ENCODE results near the gene TAS2R4.
"Not testable (repeated sequence)": the region's sequence is repeated elsewhere in the genome, so short reads cannot be mapped to it uniquely, and the experiment has no call there.

Gene TAS2R4

DNA sequence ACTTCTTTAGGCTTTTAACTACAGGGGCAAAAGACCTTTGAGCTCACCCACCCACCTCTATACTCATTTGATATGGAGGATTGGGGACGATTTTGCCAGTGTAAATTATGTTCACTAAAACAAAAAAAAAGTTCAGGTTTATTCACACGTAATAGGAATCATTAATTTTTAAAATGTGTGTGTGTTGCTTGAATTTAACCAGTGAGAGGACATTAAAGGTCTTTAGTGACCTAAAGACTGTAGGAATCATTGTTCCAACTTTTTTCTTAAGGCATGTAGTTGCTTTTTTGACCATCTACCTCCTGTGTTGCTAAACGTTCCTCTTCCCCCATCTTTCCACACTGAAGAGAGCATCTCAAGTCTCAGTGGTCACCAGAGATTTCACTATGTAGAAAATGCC is 37.2 kb upstream of the TAS2R4 start:
- DNase-seq (ENCODE audit: low read depth) = no peak
- H3K4me3 ChIP-seq (ENCODE audit: low read depth, low read length) = peak overlapping the region; percentile 76
- TF ChIP-seq, protein P1, sequence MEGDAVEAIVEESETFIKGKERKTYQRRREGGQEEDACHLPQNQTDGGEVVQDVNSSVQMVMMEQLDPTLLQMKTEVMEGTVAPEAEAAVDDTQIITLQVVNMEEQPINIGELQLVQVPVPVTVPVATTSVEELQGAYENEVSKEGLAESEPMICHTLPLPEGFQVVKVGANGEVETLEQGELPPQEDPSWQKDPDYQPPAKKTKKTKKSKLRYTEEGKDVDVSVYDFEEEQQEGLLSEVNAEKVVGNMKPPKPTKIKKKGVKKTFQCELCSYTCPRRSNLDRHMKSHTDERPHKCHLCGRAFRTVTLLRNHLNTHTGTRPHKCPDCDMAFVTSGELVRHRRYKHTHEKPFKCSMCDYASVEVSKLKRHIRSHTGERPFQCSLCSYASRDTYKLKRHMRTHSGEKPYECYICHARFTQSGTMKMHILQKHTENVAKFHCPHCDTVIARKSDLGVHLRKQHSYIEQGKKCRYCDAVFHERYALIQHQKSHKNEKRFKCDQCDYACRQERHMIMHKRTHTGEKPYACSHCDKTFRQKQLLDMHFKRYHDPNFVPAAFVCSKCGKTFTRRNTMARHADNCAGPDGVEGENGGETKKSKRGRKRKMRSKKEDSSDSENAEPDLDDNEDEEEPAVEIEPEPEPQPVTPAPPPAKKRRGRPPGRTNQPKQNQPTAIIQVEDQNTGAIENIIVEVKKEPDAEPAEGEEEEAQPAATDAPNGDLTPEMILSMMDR (IDR thresholded peaks at IDR 0.05; ENCODE audit: low read depth, low read length, missing control alignments) = no peak

DNA sequence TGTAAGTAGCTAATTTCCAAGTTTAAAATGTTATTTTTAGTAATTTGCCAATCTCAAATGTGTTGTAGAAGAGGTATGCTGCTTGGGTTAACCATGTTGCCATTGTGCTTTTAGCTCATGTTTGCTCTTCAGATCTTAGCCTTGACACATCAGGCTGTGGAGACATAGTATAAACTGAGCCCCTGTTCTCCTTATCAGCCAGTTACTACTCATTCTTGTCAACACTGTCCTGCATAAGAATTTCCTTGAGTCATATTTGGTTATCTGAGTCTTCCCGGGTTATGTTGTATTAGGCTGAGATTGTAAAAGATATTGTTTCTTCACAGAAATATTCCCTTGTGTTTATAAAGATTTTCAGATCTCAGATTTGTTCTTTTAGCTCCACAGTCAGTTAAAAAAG is 34.2 kb upstream of the TAS2R4 start:
- no peak for DNase-seq (ENCODE audit: low read depth)
- no peak overlapping the region for H3K4me3 ChIP-seq (ENCODE audit: low read depth, low read length)
- TF ChIP-seq, protein P1 (IDR thresholded peaks at IDR 0.05; ENCODE audit: low read depth, low read length, missing control alignments) = no peak

DNA sequence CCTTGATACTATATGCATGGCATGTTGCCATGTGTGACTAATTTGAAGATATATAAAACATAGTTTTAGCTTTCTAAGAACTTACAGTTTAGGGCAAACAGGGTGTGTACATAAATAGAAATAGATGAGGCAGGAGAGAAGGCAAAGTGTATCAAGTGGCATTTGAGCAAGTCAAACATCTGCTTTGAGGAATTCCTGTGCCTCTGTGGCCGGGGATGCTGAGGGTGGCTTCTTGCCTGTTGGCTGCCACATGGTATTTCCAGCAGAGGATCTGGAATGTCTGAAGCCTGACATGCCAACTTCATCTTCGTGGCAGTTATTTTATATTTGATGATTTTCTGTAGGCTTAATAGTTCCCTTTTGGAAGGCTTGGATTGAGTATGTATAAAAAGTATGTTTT is 32.3 kb upstream of the TAS2R4 start:
- no peak for DNase-seq (ENCODE audit: low read depth)
- no peak overlapping the region for H3K4me3 ChIP-seq (ENCODE audit: low read depth, low read length)
- TF ChIP-seq, protein P1 (IDR thresholded peaks at IDR 0.05; ENCODE audit: low read depth, low read length, missing control alignments) = no peak

DNA sequence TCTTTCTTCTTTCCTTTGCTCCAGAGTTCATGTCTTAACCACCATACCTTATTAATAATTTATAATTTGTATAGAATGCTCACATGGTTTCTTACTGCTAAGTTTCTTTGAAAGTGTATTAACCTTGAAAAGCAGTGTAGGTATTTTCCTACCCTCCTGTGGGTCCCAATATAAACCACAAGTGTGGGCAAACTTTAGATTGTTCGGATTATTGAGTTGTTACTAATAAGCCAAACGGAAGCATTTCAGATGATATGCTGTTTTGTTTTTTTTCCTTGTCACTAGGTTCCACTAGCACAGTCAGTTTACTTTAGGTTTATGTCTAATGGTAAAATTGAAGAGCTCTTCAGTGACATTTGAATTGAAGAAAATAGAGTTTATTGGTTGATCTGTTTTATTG is 28.1 kb upstream of the TAS2R4 start:
- DNase-seq (ENCODE audit: low read depth) = no peak
- H3K4me3 ChIP-seq (ENCODE audit: low read depth, low read length) = no peak overlapping the region
- TF ChIP-seq, protein P1 (IDR thresholded peaks at IDR 0.05; ENCODE audit: low read depth, low read length, missing control alignments) = no peak

DNA sequence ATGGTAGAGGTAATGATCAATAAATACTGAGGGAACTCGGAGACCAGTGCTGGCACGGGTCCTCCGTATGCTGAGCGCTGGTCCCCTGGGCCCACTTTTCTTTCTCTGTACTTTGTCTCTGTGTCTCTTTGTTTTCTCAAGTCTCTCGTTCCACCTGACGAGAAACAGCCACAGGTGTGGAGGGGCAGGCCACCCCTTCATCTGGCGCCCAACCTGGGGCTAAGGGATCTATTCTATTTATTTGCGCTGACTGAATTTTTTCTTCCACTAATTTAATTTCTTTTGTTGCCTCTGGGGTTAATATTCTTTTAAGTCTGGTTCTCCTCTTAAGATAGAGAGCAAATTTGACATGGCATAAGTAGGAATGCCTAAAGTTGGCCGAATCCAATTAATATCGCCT is 24.6 kb upstream of the TAS2R4 start:
- H3K4me3 ChIP-seq (ENCODE audit: low read depth, low read length); DNase-seq (ENCODE audit: low read depth): not testable (repeated sequence)

DNA sequence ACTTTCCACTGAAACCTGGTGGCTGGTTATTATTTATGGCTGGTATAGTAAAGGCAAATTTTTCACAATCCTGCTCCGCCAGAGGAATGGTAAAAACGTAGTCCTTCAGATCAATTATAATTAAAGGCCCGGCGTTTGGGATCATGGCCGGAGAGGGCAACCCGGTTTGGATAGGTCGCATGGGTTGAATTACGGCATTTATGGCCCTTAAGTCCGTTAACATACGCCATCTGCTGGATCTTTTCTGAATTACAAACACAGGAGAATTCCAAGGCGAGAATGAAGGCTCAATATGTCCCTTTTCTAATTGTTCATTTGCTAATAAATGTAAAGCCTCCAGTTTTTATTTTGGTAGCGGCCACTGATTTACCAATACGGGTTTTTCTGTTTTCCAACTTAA is 23.8 kb upstream of the TAS2R4 start:
- DNase-seq (ENCODE audit: low read depth) = no peak
- TF ChIP-seq, protein P1 (IDR thresholded peaks at IDR 0.05; ENCODE audit: low read depth, low read length, missing control alignments) = peak; percentile 28
- no peak overlapping the region for H3K4me3 ChIP-seq (ENCODE audit: low read depth, low read length)

DNA sequence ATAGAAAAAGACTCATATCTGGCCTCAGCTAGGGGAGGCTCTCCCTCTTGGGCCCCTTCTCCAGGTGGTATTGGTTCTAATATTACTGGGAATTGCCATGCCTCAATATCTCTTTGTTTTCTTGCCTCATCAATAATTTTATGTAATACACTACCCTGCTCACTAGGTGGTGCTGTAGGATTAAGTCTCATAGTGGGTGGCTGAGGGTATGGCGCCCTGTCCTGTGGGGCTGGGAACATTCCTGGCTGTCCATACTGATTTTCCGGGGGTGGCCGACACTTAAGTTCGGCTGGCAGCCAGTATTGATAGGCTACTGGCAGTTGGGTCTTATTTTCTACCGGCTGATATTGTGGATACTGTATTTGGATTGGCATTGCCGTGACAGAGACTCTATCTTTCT is 21.5 kb upstream of the TAS2R4 start:
- H3K4me3 ChIP-seq (ENCODE audit: low read depth, low read length) = no peak overlapping the region
- no peak for DNase-seq (ENCODE audit: low read depth)
- TF ChIP-seq, protein P1 (IDR thresholded peaks at IDR 0.05; ENCODE audit: low read depth, low read length, missing control alignments) = peak; percentile 49

DNA sequence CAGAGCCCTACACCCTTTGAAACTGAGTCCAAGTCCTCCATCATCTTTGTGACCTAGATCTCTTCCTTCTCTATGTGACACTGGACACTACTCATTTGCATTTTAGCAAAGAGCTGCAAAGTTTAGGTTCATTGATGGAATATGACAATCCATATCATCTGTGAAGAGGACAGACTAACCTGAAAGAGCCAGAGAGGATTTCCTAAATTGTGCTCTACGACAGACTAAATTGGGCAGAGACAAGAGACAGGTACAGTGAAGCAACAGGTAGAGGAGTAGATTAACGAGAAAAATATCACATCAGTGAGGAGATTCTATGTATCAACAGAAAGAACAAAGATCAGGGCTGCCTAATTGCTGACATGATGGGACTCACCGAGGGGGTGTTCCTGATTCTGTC is 12.7 kb upstream of the TAS2R4 start, which contains the start of gene TAS2R3:
Gene TAS2R3 (plus strand): TSS at position 301 of the 400 bp plus-strand sequence. CDS start 62 bp downstream, at position 363.
- DNase-seq (ENCODE audit: low read depth) = no peak
- H3K4me3 ChIP-seq (ENCODE audit: low read depth, low read length) = no peak within 1 kb of the TSS
- TF ChIP-seq, protein P1 (IDR thresholded peaks at IDR 0.05; ENCODE audit: low read depth, low read length, missing control alignments) = no peak

DNA sequence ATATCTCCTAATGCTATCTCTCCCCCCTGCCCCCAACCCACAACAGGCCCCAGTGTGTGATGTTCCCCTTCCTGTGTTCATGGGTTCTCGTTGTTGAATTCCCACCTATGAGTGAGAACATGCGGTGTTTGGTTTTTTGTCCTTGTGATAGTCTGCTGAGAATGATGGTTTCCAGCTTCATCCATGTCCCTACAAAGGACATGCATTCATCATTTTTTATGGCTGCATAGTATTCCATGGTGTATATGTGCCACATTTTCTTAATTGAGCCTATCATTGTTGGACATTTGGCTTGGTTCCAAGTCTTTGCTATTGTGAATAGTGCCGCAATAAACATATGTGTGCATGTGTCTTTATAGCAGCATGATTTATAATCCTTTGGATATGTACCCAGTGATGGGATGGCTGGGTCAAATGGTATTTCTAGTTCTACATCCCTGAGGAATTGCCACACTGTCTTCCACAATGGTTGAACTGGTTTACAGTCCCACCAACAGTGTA is 6.3 kb upstream of the TAS2R4 start:
- DNase-seq (ENCODE audit: low read depth); H3K4me3 ChIP-seq (ENCODE audit: low read depth, low read length): not testable (repeated sequence)
